ENCODE results near the gene ZBTB18.

DNA sequence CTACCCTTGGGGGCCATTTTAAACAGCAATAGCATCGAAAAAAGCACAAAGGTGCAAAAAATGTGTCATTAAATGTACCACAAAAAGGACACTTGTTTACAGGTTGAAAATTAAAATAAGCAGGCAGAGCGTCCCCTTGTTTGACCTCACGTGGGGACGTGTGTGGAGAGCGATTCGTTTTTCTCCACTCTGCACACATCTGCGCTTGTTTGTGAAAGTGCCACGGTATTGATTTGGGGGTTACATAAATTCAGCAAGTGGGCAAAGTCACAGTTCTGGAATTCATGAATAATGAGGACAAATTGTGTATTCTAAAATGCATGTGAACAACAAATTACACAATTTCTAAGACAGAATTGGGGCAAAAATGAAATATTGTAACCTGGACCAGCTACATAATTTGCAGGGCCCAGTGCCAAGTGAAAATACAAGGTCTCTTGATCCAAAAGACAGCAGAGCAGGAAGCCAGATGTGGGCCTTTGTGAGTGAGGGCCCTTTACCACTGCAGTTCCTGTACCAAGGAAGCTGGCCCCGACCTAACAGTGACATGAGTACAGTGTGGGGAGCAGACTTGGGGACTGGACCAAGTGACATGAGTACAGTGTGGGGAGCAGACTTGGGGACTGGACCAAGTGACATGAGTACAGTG is 43.9 kb downstream of the ZBTB18 start:
- TF ChIP-seq, protein P1, sequence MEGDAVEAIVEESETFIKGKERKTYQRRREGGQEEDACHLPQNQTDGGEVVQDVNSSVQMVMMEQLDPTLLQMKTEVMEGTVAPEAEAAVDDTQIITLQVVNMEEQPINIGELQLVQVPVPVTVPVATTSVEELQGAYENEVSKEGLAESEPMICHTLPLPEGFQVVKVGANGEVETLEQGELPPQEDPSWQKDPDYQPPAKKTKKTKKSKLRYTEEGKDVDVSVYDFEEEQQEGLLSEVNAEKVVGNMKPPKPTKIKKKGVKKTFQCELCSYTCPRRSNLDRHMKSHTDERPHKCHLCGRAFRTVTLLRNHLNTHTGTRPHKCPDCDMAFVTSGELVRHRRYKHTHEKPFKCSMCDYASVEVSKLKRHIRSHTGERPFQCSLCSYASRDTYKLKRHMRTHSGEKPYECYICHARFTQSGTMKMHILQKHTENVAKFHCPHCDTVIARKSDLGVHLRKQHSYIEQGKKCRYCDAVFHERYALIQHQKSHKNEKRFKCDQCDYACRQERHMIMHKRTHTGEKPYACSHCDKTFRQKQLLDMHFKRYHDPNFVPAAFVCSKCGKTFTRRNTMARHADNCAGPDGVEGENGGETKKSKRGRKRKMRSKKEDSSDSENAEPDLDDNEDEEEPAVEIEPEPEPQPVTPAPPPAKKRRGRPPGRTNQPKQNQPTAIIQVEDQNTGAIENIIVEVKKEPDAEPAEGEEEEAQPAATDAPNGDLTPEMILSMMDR (conservative IDR thresholded peaks at IDR 0.05; ENCODE audit: low read depth, low read length), result no peak
- no peak for TF ChIP-seq EZH2 (IDR thresholded peaks at IDR 0.05; ENCODE audit: borderline replicate concordance, low read depth, low read length, poor library complexity, severe bottlenecking)
